Peyer's patch (tissue), 4 donors: ENCODE measurements around the gene ASPHD1. TPM values are rescaled to one million over a fixed set of nuclear protein-coding genes. Genes with fewer than 3 reads are reported as not detected.

Experiments used
- DNase-seq, 3 donors: peaks; one replicate each; pipeline ENCODE4 v3.0.0-alpha.2; 2017 to 2019
- H3K27ac ChIP-seq, 4 donors: fragments of 200-600 bp; sonication (generic); one replicate each; pipeline ENCODE4 v1.5.1; 2016 to 2019
- H3K27me3 ChIP-seq, 2 donors: fragments of 200-600 bp; sonication (generic); one replicate each; pipeline ENCODE4 v1.5.1; 2019
- H3K36me3 ChIP-seq, 3 donors: fragments of 200-600 bp; sonication (generic); one replicate each; pipeline ENCODE4 v1.5.1; 2016 to 2019
- H3K4me1 ChIP-seq, 4 donors: fragments of 200-600 bp; sonication (generic); one replicate each; pipeline ENCODE4 v1.5.1; 2016 to 2019
- H3K4me3 ChIP-seq, 4 donors: fragments of 200-600 bp; sonication (generic); 1 replicate in 3 of 4; 2 replicates in 1 of 4; pipeline ENCODE4 v1.5.1; 2016 to 2019; ENCODE audit warnings: mild to moderate bottlenecking in 1 of 4
- H3K9me3 ChIP-seq, 4 donors: fragments of 200-600 bp; sonication (generic); one replicate each; pipeline ENCODE4 v1.5.1; 2016 to 2019; ENCODE audit warnings: mild to moderate bottlenecking in 1 of 4
- CTCF ChIP-seq, 6 experiments: fragments of 450-650 bp in 4 of 6; fragments of 200-600 bp in 2 of 6; sonication (generic) in 1 of 6; IDR thresholded peaks; one replicate each; pipeline ENCODE4 v1.5.1; 2017 to 2019; ENCODE audit warnings: antibody characterized with exemption in 6 of 6, mild to moderate bottlenecking in 3 of 6, moderate library complexity in 1 of 6
- POLR2A ChIP-seq, 2 donors: fragments of 450-650 bp; IDR thresholded peaks; one replicate each; pipeline ENCODE4 v1.5.1; 2017; ENCODE audit warnings: antibody characterized with exemption in 2 of 2, mild to moderate bottlenecking in 2 of 2, moderate library complexity in 2 of 2
- total RNA-seq, 4 donors: library from RNA; depleted of rRNA; stranded (reverse); fragments of >200 nt; gene quantifications; one replicate each; pipeline ENCODE4 v1.1.0, GENCODE V29; 2016

The ASPHD1 gene
- total RNA-seq, 4 donors from 2014 or later = 0.53 TPM; not detected in 3

- Histone ChIP-seq H3K27me3 (no peaks in the 10 kb centered on the region), H3K4me3 (no peak overlapping the region), H3K9me3 (no peaks in the 10 kb centered on the region), H3K4me1 (no peaks in the 10 kb centered on the region), H3K27ac (peak overlapping the region in 3 of 4 donors; percentile 51 to 86 (median 69)), H3K36me3 (no peaks in the 10 kb centered on the region)
- TF ChIP-seq CTCF (IDR thresholded peaks at IDR 0.05) (peak in 1 of 6 experiments; percentile 26), POLR2A (IDR thresholded peaks at IDR 0.05) (peak in 1 of 2 donors; percentile 38)
- peak in 2 of 3 donors; percentile 76 to 86 for DNase-seq
Measured at GRCh38 chr16:29943846-29944799, 43.8 kb downstream of the ASPHD1 start.

- no peak for DNase-seq
- no peaks in the 10 kb centered on the region for H3K9me3 ChIP-seq
- no peaks in the 10 kb centered on the region for H3K27me3 ChIP-seq
- TF ChIP-seq POLR2A (IDR thresholded peaks at IDR 0.05) (no peak), CTCF (IDR thresholded peaks at IDR 0.05) (no peak)
- H3K4me3 ChIP-seq = no peak overlapping the region
- no peaks in the 10 kb centered on the region for H3K4me1 ChIP-seq
- no peaks in the 10 kb centered on the region for H3K36me3 ChIP-seq
- no peak overlapping the region for H3K27ac ChIP-seq
Measured at GRCh38 chr16:29947897-29948296, 47.6 kb downstream of the ASPHD1 start.

GRCh38 chr16:29950806-29951461 lies 50.6 kb downstream of the ASPHD1 start:
- Histone ChIP-seq H3K27ac (no peak overlapping the region), H3K9me3 (no peaks in the 10 kb centered on the region), H3K36me3 (no peaks in the 10 kb centered on the region), H3K4me3 (no peak overlapping the region), H3K4me1 (no peaks in the 10 kb centered on the region), H3K27me3 (no peaks in the 10 kb centered on the region)
- peak in 1 of 3 donors; percentile 15 for DNase-seq
- no peak for TF ChIP-seq POLR2A (IDR thresholded peaks at IDR 0.05)
- TF ChIP-seq CTCF (IDR thresholded peaks at IDR 0.05) = no peak

GRCh38 chr16:29951625-29952365 lies 51.5 kb downstream of the ASPHD1 start:
- Histone ChIP-seq H3K9me3 (no peaks in the 10 kb centered on the region), H3K27ac (no peak overlapping the region), H3K27me3 (no peaks in the 10 kb centered on the region), H3K4me1 (no peaks in the 10 kb centered on the region), H3K4me3 (no peak overlapping the region), H3K36me3 (no peaks in the 10 kb centered on the region)
- TF ChIP-seq POLR2A (IDR thresholded peaks at IDR 0.05) = no peak
- no peak for TF ChIP-seq CTCF (IDR thresholded peaks at IDR 0.05)
- peak in 1 of 3 donors; percentile 11 for DNase-seq

Other genes starting within 250 kb of the ASPHD1 start
- 10 to 100 TPM in 1 of 4 donors, 1 to 10 TPM in 3; 2.5 to 14.0 (median 2.8) TPM for gene SPN, start 237.2 kb upstream of the ASPHD1 start, total RNA-seq
- 10 to 100 TPM; 40.4 to 96.3 (median 47.4) TPM for gene QPRT, start 221.3 kb upstream of the ASPHD1 start, total RNA-seq
- gene C16orf54, start 154.5 kb upstream of the ASPHD1 start, total RNA-seq = 1 to 10 TPM; 2.2 to 9.9 (median 3.6) TPM
- 100 to 1,000 TPM in 3 of 4 donors, 1 to 10 TPM in 1; 9.9 to 585 (median 158) TPM for gene ZG16, start 122.2 kb upstream of the ASPHD1 start, total RNA-seq
- 100 to 1,000 TPM in 2 of 4 donors, 10 to 100 TPM in 2; 31.9 to 157 (median 72.8) TPM for gene KIF22, start 109.7 kb upstream of the ASPHD1 start, total RNA-seq
- 100 to 1,000 TPM; 124 to 208 (median 135) TPM for gene MAZ, start 94.0 kb upstream of the ASPHD1 start, total RNA-seq
- gene PRRT2, start 88.3 kb upstream of the ASPHD1 start, total RNA-seq = 1 to 10 TPM in 2 of 4 donors, under 1 TPM in 1, not detected in 1; 0.95 to 3.3 (median 2.5) TPM
- gene PAGR1, start 84.3 kb upstream of the ASPHD1 start, total RNA-seq = 10 to 100 TPM; 39.5 to 50.3 (median 48.3) TPM
- 100 to 1,000 TPM; 222 to 709 (median 645) TPM for gene MVP, start 80.0 kb upstream of the ASPHD1 start, total RNA-seq
- gene CDIPT, start 37.3 kb upstream of the ASPHD1 start, total RNA-seq = 100 to 1,000 TPM in 1 of 4 donors, 10 to 100 TPM in 3; 39.6 to 122 (median 91.2) TPM
- 10 to 100 TPM in 2 of 4 donors, 1 to 10 TPM in 2; 1.7 to 14.2 (median 10.6) TPM for gene SEZ6L2, start 938 bp upstream of the ASPHD1 start, total RNA-seq
- gene KCTD13, start 25.7 kb downstream of the ASPHD1 start, total RNA-seq = 10 to 100 TPM; 38.8 to 98.1 (median 48.7) TPM
- gene TMEM219, start 61.6 kb downstream of the ASPHD1 start, total RNA-seq = 100 to 1,000 TPM; 103 to 201 (median 170) TPM
- 100 to 1,000 TPM in 1 of 4 donors, 10 to 100 TPM in 3; 78.1 to 123 (median 90.9) TPM for gene TAOK2, start 73.4 kb downstream of the ASPHD1 start, total RNA-seq
- gene HIRIP3, start 95.1 kb downstream of the ASPHD1 start, total RNA-seq = 10 to 100 TPM in 3 of 4 donors, 1 to 10 TPM in 1; 5.8 to 15.1 (median 13.1) TPM
- 10 to 100 TPM; 46.6 to 85.8 (median 75.9) TPM for gene INO80E, start 95.8 kb downstream of the ASPHD1 start, total RNA-seq
- gene DOC2A, start 110.5 kb downstream of the ASPHD1 start, total RNA-seq = 1 to 10 TPM in 3 of 4 donors, not detected in 1; 2.5 to 4.9 (median 2.9) TPM
- not detected for gene C16orf92, start 122.7 kb downstream of the ASPHD1 start, total RNA-seq
- gene TLCD3B, start 130.8 kb downstream of the ASPHD1 start, total RNA-seq = not detected
- 1,000 to 10,000 TPM in 1 of 4 donors, 100 to 1,000 TPM in 3; 427 to 1,063 (median 887) TPM for gene ALDOA, start 165.3 kb downstream of the ASPHD1 start, total RNA-seq
- gene PPP4C, start 175.5 kb downstream of the ASPHD1 start, total RNA-seq = 10 to 100 TPM; 43.7 to 79.4 (median 56.6) TPM
- 1 to 10 TPM in 3 of 4 donors, under 1 TPM in 1; 0.53 to 3.4 (median 2.2) TPM for gene TBX6, start 191.4 kb downstream of the ASPHD1 start, total RNA-seq
- gene YPEL3, start 195.7 kb downstream of the ASPHD1 start, total RNA-seq = 100 to 1,000 TPM in 2 of 4 donors, 10 to 100 TPM in 2; 85.8 to 144 (median 113) TPM
- gene GDPD3, start 213.0 kb downstream of the ASPHD1 start, total RNA-seq = 10 to 100 TPM in 3 of 4 donors, 1 to 10 TPM in 1; 9.1 to 25.6 (median 14.6) TPM
- gene MAPK3, start 222.7 kb downstream of the ASPHD1 start, total RNA-seq = 100 to 1,000 TPM; 131 to 249 (median 191) TPM